ENCODE results near the gene TTC28. TPM values are rescaled to one million over a fixed set of nuclear protein-coding genes. Genes with fewer than 3 reads are reported as not detected.

The TTC28 gene
- total RNA-seq, 1 donor from 2014 or later: 65.4 TPM

GRCh38 chr22:28051787-28052356, 627.8 kb downstream of the TTC28 start:
- Mint-ChIP-seq H3K9me3 (no peaks in the 10 kb centered on the region), H3K27ac (ENCODE audit: unreplicated experiment) (no peak overlapping the region), H3K4me3 (peak overlapping the region; percentile 19), H3K36me3 (ENCODE audit: low read depth) (no peaks in the 10 kb centered on the region), H3K4me1 (peaks cover 16% of the 10 kb centered on the region), H3K27me3 (ENCODE audit: low read depth) (no peaks in the 10 kb centered on the region)
- peak; percentile 85 for DNase-seq (ENCODE audit: low read depth, low spot score)
- TF ChIP-seq, protein P1, sequence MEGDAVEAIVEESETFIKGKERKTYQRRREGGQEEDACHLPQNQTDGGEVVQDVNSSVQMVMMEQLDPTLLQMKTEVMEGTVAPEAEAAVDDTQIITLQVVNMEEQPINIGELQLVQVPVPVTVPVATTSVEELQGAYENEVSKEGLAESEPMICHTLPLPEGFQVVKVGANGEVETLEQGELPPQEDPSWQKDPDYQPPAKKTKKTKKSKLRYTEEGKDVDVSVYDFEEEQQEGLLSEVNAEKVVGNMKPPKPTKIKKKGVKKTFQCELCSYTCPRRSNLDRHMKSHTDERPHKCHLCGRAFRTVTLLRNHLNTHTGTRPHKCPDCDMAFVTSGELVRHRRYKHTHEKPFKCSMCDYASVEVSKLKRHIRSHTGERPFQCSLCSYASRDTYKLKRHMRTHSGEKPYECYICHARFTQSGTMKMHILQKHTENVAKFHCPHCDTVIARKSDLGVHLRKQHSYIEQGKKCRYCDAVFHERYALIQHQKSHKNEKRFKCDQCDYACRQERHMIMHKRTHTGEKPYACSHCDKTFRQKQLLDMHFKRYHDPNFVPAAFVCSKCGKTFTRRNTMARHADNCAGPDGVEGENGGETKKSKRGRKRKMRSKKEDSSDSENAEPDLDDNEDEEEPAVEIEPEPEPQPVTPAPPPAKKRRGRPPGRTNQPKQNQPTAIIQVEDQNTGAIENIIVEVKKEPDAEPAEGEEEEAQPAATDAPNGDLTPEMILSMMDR (conservative IDR thresholded peaks at IDR 0.05): peak; percentile 90

DNA sequence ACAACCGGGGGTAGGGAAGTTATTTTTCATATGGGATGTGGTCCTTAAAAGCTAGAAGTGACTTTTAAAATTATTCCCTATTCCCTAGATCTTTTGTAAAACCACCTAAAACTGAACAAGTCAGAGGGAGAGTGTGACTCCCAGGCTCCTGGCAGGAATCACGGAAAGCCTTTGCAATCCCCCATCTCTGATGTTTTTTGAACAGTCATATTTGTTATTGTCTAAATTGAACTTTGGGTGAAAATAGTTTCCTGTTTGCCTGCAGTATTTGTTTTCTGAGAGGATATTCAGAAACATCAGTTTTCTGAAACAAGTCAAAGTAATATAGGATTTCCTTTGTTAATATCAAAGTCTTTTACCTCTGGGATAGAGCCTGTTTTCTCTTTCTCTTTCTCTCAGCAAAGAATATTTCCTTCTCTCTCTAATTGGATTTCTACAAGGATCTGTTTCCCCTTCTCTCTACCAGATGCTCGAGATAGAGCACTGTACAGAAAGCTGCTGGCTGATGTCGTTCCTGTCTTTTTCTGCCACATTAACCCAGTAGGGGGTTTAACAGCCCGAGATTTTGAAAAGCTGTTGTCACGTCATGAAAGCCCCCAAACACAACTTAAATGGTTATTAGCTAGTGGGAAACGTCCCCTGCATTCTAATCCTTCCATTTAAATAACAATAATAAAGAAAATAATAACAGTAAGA, 628.4 kb downstream of the TTC28 start:
- H3K36me3 Mint-ChIP-seq (ENCODE audit: low read depth): no peaks in the 10 kb centered on the region
- DNase-seq (ENCODE audit: low read depth, low spot score): no peak
- no peaks in the 10 kb centered on the region for H3K9me3 Mint-ChIP-seq
- TF ChIP-seq, protein P1 (conservative IDR thresholded peaks at IDR 0.05): no peak
- H3K4me3 Mint-ChIP-seq: no peak overlapping the region
- peaks cover 16% of the 10 kb centered on the region for H3K4me1 Mint-ChIP-seq
- no peaks in the 10 kb centered on the region for H3K27me3 Mint-ChIP-seq (ENCODE audit: low read depth)
- no peak overlapping the region for H3K27ac Mint-ChIP-seq (ENCODE audit: unreplicated experiment)

GRCh38 chr22:28048529-28048928, 631.1 kb downstream of the TTC28 start:
- Mint-ChIP-seq H3K27ac (ENCODE audit: unreplicated experiment) (no peak overlapping the region), H3K36me3 (ENCODE audit: low read depth) (no peaks in the 10 kb centered on the region), H3K4me1 (peaks cover 20% of the 10 kb centered on the region), H3K9me3 (no peaks in the 10 kb centered on the region), H3K27me3 (ENCODE audit: low read depth) (no peaks in the 10 kb centered on the region), H3K4me3 (no peak overlapping the region)
- DNase-seq (ENCODE audit: low read depth, low spot score): no peak
- TF ChIP-seq, protein P1 (conservative IDR thresholded peaks at IDR 0.05): no peak

- TF ChIP-seq, protein P1 (conservative IDR thresholded peaks at IDR 0.05): no peak
- no peak overlapping the region for H3K4me3 Mint-ChIP-seq
- H3K27ac Mint-ChIP-seq (ENCODE audit: unreplicated experiment): no peak overlapping the region
- H3K27me3 Mint-ChIP-seq (ENCODE audit: low read depth): no peaks in the 10 kb centered on the region
- peaks cover 3% of the 10 kb centered on the region for H3K36me3 Mint-ChIP-seq (ENCODE audit: low read depth)
- H3K9me3 Mint-ChIP-seq: no peaks in the 10 kb centered on the region
- DNase-seq (ENCODE audit: low read depth, low spot score): no peak
- H3K4me1 Mint-ChIP-seq: peaks cover 14% of the 10 kb centered on the region
These were observed 631.9 kb downstream of the TTC28 start for GRCh38 chr22:28047740-28048139.

DNA sequence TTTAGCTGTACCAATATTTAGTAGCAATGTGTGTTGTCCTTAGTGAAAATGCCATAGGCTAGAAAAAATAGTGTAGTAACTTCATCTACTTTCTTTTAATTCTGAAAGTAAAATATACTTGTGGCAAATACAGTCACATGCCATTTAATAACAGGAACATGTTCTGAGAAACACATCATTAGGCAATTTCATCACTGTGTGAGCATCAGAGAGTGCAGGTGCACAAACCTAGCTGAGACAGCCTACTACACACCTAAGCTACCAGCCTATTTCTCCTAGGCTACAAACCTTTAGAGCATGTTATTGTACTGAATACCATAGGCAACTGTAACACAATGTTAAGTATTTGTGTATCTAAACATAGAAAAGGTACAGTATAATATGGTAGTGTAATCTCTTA, 633.5 kb downstream of the TTC28 start:
- no peak for DNase-seq (ENCODE audit: low read depth, low spot score)
- Mint-ChIP-seq H3K9me3 (peaks cover 3% of the 10 kb centered on the region), H3K36me3 (ENCODE audit: low read depth) (peaks cover 7% of the 10 kb centered on the region), H3K27me3 (ENCODE audit: low read depth) (no peaks in the 10 kb centered on the region), H3K4me1 (peaks cover 4% of the 10 kb centered on the region), H3K4me3 (no peak overlapping the region), H3K27ac (ENCODE audit: unreplicated experiment) (no peak overlapping the region)
- TF ChIP-seq, protein P1 (conservative IDR thresholded peaks at IDR 0.05): no peak
